GM19395 (cell line): ENCODE data around the gene TREML2.

Experiments
- ATAC-seq: cut with Tn5 transposase; IDR thresholded peaks from one replicate; pipeline ENCODE4 v1.9.1; 2021; ENCODE audit warnings: mild to moderate bottlenecking, moderate library complexity; ENCODE audit not compliant: unreplicated experiment

Gene TREML2

DNA sequence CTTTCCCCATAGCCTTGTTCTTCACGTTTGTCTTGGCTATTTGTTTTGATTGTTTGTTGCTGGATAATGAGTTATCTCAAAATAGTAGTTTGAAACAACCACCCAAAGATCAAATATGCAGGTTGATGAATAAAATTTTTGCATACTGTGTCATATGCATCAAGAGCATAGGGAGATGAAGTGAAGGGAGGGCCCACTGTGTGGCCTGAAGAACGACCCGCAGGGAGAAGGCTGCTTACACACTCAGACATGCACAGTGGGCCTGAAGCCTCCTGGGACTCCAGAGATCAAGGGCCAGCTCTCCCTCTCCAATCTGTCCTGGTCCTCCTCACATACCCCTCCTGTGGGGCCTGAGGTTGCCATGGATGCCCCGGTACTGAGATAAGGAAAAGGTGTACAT is 21.8 kb downstream of the TREML2 start:
- no peak for ATAC-seq

DNA sequence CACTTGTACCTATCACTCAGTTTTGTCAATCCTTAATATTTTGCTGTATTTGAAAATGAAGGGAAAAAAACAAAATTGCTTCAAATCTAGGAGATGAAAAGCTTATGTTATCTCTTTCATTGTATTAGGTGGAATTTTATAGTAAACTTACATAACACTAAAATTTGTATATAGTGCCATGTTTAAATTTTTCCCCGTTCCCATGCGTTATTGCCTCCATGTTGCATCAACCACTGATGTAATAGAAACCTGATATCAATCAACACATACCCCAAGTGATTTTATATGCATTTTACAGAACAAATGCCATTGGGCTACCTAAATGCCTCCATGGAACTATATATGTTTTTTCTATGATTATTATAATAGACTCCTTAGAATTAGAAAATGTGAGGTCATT is 23.3 kb downstream of the TREML2 start:
- ATAC-seq, result no peak

- ATAC-seq, result no peak
Observed at GRCh38 chr6:41177287-41177686, 23.7 kb downstream of the TREML2 start.

DNA sequence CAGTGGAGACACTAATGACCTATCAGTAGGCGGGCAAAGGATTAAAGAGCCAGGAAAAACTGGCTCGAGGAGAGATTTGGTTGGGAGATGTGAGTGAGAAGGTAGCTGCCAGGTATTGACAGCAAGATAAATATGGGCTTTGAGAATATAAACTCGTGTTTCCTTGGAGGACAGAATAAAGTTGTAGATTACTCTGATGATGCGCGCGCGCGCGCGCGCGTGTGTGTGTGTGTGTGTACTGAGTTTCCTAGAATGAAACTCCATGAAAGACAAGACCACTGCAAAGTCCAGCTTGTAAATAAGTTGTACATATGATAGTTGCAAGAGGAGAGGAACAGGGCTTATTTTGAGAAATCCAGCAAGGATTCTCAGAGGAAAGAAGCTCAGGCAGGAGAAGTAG is 24.8 kb downstream of the TREML2 start:
- ATAC-seq, result no peak

GRCh38 chr6:41175084-41175483 is 25.9 kb downstream of the TREML2 start:
- no peak for ATAC-seq

DNA sequence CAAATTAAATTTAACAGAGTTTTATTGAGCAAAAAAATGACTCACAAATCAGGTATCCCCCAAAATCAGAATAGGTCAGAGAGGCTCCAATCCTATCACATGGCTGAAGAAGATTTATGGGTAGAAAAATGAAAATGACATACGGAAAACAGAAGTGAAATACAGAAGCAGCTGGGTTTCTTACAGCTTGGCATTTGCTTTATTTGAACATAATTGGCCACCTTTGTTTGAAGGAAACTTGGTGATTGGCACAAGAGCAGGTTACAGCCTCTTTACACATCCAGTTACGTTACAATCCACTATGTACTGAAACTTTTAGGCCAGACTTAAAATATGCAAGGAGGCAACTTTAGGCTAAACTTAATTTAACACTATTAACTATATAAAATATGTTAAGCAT is 26.3 kb downstream of the TREML2 start:
- no peak for ATAC-seq

DNA sequence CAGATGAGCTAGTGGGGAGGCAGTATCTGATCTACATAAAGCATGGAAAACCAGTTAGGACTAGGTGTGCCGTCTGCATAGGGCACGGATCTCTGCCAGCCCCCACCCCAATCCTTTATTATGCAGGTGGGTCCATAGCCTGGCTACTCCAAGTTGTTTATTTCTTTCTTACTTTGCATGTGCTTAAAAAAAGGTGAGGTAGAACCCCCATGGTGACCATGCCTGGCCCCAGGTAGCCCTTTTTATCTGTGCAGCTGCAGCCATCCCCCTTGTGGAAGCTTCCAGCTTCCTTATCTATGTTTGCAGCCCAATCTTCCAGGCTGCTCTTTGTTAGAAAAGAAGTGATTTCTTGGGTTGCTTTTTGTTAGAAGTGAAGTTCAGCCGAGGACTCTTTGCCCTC is 29.0 kb downstream of the TREML2 start:
- no peak for ATAC-seq

GRCh38 chr6:41170547-41171160 is 30.3 kb downstream of the TREML2 start:
- ATAC-seq, result no peak

GRCh38 chr6:41167173-41167963 is 33.6 kb downstream of the TREML2 start:
- no peak for ATAC-seq

GRCh38 chr6:41164551-41165120 is 36.3 kb downstream of the TREML2 start:
- no peak for ATAC-seq

DNA sequence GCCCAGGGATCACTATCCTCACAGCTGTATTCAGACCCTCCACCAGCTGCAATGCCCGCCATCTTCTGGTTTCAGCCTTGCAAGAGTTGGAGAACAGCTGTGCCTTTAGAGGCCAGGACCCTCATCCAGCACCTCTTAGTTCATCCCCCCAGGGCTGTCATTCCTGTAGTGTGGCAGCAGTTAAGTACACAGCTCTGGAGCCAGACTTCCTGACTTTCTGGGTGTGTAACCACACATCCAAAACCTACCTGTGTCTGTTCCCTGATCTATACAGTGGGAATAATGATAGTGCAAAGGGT is 37.6 kb downstream of the TREML2 start:
- ATAC-seq, result no peak

DNA sequence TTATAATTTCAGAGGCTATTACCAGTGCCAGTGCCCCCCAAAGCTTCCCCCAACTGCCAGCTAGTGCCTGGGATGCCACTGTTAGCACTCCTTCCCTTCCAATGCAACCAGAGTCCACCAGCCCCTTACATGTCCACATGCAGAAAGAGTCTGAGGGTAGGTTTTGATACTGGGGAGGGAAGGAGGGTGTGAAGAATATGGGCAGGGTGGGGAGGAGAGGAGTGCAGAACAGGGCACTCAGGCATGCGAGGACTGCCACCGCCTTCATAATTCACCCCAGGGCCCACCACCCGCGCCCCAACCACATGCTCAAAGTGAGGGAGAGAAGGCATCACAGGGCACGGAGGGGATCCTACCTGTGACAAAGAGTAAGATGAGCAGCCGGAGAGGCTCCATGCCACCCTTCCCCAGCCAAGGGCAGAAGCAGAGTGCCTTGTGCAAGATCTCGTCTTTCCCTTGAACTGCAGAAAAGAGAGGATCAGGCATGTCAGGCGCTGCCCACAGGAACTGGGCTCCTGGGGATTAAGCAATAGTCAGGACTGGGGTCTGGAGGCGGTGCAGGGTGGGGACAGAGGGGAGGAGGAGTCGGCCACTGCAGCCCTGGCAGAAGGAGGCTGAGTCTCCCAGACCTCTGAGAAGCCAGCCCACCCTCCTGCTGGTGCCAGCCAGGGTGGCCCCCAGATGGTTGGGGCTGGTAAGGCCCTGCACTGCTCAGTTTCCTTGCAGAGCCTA is 38.1 kb downstream of the TREML2 start, which contains the start of gene TREM2:
TREM2 (minus strand) TSS at position 430 of the 732 bp plus-strand sequence; CDS start at position 396, 34 bp downstream.
- no peak for ATAC-seq

DNA sequence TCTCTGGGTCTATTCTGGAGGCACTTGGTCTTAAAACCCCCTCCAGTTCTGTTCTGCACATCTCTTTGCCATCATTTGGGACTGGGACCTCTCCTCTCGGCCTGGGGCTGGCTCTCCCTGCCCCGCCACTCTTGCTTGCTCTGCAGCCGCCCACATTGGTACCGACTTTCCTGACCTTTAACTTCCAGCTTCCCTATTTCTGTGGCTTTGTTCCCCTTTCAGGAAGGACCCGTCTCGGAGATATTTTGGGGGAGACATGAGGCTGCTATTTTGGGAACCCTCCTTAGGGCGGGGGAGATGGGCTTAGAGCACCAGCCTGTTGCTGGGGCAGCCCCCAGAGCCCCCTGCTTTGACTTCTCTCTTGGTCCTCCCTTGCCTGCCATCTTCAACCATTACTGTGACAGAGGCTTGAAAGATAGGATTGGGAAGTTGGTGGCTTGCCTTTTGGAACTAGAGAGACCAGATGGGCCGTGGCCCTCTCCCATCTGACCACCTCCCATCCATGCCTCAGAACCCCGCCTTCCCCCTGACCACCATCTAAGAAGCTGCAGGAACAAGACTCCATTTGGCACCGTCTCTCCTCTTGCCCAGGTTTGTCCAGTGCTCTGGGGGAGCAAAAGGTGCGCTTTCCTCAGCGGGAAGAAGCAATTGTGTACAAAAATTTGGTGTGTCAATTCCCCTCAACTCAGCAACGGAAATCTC is 38.9 kb downstream of the TREML2 start:
- no peak for ATAC-seq

- ATAC-seq, result no peak
Observed at GRCh38 chr6:41161380-41161779, 39.6 kb downstream of the TREML2 start.

DNA sequence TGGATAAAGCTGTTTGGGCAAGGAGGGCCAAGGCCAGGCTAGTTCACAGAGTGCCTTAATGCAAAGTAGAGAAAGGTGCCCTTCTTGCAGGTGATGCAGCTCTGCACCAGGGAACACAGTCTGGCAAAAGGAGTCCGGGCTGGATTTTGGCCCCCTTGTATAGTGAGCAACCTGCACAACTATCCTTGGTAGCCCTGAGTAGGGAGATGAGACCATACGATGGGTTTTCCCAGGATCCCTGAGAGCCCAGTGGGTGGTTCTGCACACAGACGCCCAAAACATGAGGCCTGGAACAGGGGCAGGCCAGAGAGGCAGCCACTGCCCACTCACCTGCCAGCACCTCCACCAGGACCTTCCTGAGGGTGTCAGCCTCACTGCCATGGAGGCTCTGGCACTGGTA is 40.0 kb downstream of the TREML2 start:
- no peak for ATAC-seq

GRCh38 chr6:41159415-41160082 is 41.4 kb downstream of the TREML2 start:
- no peak for ATAC-seq

DNA sequence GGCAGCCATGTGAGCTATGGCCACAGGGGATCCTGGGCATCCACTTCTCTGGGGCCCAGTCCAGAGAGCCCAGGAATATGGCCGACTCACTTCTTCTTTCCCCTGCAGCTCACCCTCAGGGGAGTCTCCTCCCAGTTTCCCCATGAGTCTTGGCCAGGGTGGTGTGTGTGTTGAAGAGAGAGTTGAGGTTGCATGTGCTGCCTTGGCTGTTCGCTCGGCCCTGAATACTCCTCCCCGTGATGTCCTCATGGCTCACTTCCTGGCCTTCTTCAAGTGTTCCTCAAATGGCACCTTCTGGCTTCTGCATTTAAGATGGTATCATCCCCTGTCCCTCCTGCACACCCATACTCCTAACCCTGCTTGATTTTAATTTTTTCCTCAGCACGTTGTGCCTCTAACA is 43.6 kb downstream of the TREML2 start:
- ATAC-seq, result no peak

GRCh38 chr6:41156771-41157170 is 44.2 kb downstream of the TREML2 start:
- ATAC-seq, result no peak

DNA sequence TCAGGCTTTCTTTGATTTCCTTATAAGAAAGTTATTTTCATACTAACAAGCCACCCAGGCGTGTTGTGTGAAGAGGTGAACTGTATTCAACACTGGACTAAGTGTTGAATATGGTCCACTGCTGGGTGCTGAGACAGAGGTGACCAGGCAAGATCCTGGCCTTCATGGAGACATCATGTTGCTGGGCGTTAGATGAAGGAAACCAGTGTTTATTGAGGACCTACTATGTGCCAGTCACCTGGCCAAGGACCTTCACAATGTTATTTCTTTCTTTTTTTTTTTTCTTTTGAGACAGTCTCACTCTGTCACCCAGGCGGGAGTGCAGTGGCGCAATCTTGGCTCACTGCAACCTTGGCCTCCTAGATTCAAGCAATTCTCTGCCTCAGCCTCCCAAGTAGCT is 44.9 kb downstream of the TREML2 start:
- no peak for ATAC-seq

DNA sequence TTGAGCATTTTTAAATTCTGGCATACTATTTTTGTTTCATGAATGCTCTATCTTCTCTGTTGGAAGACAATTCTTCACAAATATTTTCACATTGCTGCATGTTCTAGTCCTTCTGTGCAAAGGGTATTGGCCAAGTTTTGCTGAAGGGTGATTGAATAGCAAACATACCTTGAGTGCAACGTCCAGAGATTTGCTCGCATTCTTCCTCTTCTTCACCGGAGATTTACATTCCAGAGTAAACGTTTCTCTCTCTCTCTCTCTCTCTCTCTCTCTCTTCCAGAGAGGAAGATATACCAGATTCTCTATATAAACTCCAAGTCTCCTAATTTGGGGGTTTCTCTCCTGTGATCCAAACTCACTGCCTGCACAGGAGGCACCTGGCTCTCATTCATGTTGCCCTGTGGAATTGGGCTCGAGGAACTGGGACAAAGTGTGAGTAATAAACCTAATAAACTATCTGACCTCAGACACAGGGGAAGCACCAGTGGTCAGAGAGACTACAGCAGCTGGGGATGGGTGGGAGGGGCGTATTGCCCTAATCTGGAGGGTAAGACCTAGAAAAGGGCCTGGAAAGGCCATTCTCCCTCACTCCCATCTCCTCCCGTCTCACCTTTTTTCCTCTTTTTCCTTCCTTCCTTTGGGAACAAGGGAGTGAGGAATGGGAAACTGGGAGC is 45.7 kb downstream of the TREML2 start:
- ATAC-seq, result no peak
